Psoas muscle (tissue), 8 donors: ENCODE data around the gene ZSCAN2. TPM values are rescaled to one million over a fixed set of nuclear protein-coding genes. Genes with fewer than 3 reads are reported as not detected.

Experiments
- ATAC-seq, 4 donors: fragments of 200-7000 bp; cut with Tn5 transposase; one replicate each; pipeline ENCODE4 v1.9.1; 2020; ENCODE audit warnings: moderate library complexity in 3 of 4, mild to moderate bottlenecking in 2 of 4
- DNase-seq, 2 donors: peaks; one replicate each; pipeline ENCODE4 v3.0.0-alpha.2; 2020
- H3K27ac ChIP-seq: fragments of 200-600 bp; one replicate; pipeline ENCODE4 v1.8.0; 2022
- H3K27me3 ChIP-seq, 3 donors: fragments of 200-600 bp in 1 of 3; one replicate each; pipeline versions ENCODE4 v1.6.1 to v1.8.0; 2013 to 2022; ENCODE audit warnings: low read length in 2 of 3, mild to moderate bottlenecking in 2 of 3, moderate library complexity in 1 of 3; ENCODE audit not compliant: insufficient read depth in 3 of 3
- H3K36me3 ChIP-seq, 2 donors: fragments of 200-600 bp in 1 of 2; one replicate each; pipeline versions ENCODE4 v1.6.1 to v1.8.0; 2013 to 2022; ENCODE audit warnings: low read depth in 1 of 2, mild to moderate bottlenecking in 1 of 2, moderate library complexity in 1 of 2; ENCODE audit not compliant: insufficient read depth in 1 of 2
- H3K4me1 ChIP-seq: fragments of 200-600 bp; one replicate; pipeline ENCODE4 v1.8.0; 2022
- H3K4me3 ChIP-seq: fragments of 200-600 bp; one replicate; pipeline ENCODE4 v1.8.0; 2022; ENCODE audit warnings: mild to moderate bottlenecking
- H3K9me3 ChIP-seq: fragments of 200-600 bp; one replicate; pipeline ENCODE4 v1.8.0; 2022
- WGBS, 3 donors: extraction: QIAGEN DNeasy Blood & Tissue Kit; methylation state at CpG; one replicate each; pipeline versions ENCODE4 v1.1.6 to v1.1.7; 2013; 5-methylcytosine and 5-hydroxymethylcytosine counted together
- intact Hi-C, 2 donors: fragments of 100-400 bp; cut with DNase I; formaldehyde crosslinking; loops; one replicate each; pipeline versions ENCODE4 v1.11.0 to v1.14.2; 2022
- polyA plus RNA-seq, 3 donors: library from polyadenylated mRNA; stranded (reverse); fragments of 200-250 nt; gene quantifications; one replicate each; pipeline ENCODE4 v1.2.3, GENCODE V29; 2013
- total RNA-seq, 4 donors: library from RNA; stranded (reverse); fragmentation: NEBNext Ultra II Directional in 2 of 4; extraction: Animal tissue kit (Norgen Biotek cat#: 25700) in 2 of 4; gene quantifications; one replicate each; pipeline versions ENCODE4 v1.2.1 to v1.2.4, GENCODE V29; 2021 to 2023
- TF ChIP-seq, protein P1 (sequence below): fragments of 200-600 bp; IDR thresholded peaks from one replicate; pipeline ENCODE4 v1.8.0; 2022; ENCODE audit warnings: antibody characterized with exemption
- donor health status: healthy with polysubstance abuse.
- donor health status: DM: no; HTN: no; CAD: no; lungs with moderate emphysema.
- donor health status: Bipolar disorder and iron deficiency.
- donor health status: healthy.
- donor health status: DM: yes; HTN: yes; CAD: no.
- donor health status: DM: no; HTN: no; CAD: no.
- donor health status: DM: no; HTN: no; CAD: no.
- donor health status: DM: yes; HTN: yes; CAD: no.

ZSCAN2 gene
- total and polyA plus RNA-seq, 7 donors = 3.3 to 9.6 (median 4.4) TPM

DNA sequence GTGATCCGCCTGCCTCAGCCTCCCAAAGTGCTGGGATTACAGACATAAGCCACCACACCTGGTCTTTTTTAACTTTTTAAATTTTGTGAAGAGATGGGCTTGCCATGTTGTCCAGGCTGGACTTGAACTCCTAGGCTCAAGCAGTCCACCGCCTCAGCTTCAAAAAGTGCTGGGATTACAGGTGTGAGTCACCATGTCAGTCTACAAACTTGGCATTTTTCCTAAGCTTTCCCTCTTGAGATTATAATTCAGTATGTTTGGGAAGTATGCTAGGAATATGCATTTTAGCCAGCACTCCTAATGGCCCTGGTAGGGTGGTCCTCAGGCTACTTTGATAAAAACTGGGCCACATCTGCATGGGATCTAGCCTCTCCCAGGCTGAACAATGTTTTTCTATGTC lies 48.9 kb downstream of the ZSCAN2 start:
- H3K27ac ChIP-seq = no peak overlapping the region
- ATAC-seq (no peak), DNase-seq (no peak)
- TF ChIP-seq, protein P1, sequence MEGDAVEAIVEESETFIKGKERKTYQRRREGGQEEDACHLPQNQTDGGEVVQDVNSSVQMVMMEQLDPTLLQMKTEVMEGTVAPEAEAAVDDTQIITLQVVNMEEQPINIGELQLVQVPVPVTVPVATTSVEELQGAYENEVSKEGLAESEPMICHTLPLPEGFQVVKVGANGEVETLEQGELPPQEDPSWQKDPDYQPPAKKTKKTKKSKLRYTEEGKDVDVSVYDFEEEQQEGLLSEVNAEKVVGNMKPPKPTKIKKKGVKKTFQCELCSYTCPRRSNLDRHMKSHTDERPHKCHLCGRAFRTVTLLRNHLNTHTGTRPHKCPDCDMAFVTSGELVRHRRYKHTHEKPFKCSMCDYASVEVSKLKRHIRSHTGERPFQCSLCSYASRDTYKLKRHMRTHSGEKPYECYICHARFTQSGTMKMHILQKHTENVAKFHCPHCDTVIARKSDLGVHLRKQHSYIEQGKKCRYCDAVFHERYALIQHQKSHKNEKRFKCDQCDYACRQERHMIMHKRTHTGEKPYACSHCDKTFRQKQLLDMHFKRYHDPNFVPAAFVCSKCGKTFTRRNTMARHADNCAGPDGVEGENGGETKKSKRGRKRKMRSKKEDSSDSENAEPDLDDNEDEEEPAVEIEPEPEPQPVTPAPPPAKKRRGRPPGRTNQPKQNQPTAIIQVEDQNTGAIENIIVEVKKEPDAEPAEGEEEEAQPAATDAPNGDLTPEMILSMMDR = no peak
- H3K4me1 ChIP-seq = peaks cover 12% of the 10 kb centered on the region
- H3K36me3 ChIP-seq = peaks cover 0 to 86% of the 10 kb centered on the region in 2 donors
- H3K9me3 ChIP-seq = no peaks in the 10 kb centered on the region
- intact Hi-C loops = loop anchor here (5.0 to 10.0 kb wide), 4 partner anchors 47 to 275 kb away; partner anchors contain the start of genes ALPK3 (in 1 of the 2) and ZSCAN2 (in 1 of the 2)
- WGBS, 3 donors = 93 to 98% (median 96%) methylated on average over 2 of the region's 2 CpGs
- H3K4me3 ChIP-seq = no peak overlapping the region
- H3K27me3 ChIP-seq = no peaks in the 10 kb centered on the region

DNA sequence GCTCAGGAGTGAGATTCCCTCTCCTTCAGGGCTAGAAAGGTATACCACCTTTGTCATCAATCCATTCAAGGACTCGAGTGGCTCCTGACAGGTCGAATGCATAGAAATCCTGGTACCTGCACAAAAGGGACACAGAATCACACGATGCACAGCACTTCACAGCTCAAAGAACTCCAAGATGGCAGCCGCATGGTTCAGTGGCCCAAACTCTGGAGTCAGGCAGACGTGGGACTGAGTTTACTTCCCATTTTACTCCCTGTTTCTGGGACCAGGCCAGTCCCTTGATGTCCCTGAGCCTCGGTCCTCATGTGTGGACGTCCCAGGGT lies 52.7 kb downstream of the ZSCAN2 start:
- DNase-seq (no peak), ATAC-seq (peak in 1 of 4 donors; percentile 2)
- H3K27ac ChIP-seq = peak overlapping the region; percentile 85
- peaks cover 0 to 48% of the 10 kb centered on the region in 2 donors for H3K36me3 ChIP-seq
- H3K9me3 ChIP-seq = no peaks in the 10 kb centered on the region
- H3K4me3 ChIP-seq = peak overlapping the region; percentile 83
- no peaks in the 10 kb centered on the region for H3K27me3 ChIP-seq
- intact Hi-C loops = loop anchor here (5.0 to 10.0 kb wide), 4 partner anchors 51 to 271 kb away; partner anchors contain the start of genes ALPK3 (in 1 of the 2) and ZSCAN2 (in 1 of the 2)
- TF ChIP-seq, protein P1 = no peak
- 14 to 18% (median 17%) methylated on average over 7 of the region's 7 CpGs for WGBS, 3 donors
- H3K4me1 ChIP-seq = peaks cover 26% of the 10 kb centered on the region

DNA sequence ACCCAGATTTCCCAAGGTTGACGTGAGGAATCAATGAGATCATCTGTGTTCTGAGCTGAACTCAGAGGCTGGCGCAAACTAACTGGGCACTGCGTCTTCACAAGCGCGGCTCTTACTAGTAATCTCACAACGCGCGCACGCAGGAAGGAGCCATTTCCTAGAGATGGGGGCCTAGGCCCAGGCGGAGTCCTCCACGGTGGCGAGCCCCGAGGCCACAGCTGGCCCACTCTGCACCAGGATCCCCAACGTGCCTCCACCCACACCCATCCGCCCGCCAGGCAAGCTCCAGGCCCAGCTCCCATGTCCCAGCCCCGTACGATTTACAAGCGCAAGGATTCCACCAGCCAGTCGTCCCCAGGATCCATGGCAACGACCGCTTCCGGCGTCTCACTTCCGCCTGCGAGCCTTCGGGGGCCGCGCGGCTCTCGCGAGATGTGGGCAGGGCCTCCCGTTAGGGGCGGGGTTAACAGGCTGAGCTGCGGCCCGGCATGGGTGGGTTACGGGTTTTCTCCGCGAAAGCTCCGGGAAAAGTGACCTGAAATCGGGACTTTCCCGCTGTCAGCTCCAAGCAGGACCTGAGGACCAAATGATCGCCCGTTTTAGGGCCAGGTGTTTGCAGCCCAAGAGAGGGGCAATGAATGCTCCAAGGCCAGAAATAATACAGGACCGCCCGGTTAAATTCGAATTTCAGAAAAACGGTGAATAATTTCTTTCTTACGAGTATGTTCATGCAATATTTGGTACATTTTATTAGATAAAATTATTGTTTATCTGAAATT lies 53.3 kb downstream of the ZSCAN2 start, which contains the start of gene WDR73:
Gene WDR73, minus strand, starts transcription at position 374 of the 779 bp plus-strand sequence. Its CDS starts 9 bp downstream, at position 365.
- ATAC-seq = peak; percentile 90 to 94 (median 92)
- intact Hi-C loops = loop anchor here (5.0 to 10.0 kb wide), 4 partner anchors 52 to 271 kb away; partner anchors contain the start of genes ALPK3 (in 1 of the 2) and ZSCAN2 (in 1 of the 2)
- WGBS, 3 donors = 0 to 1% (median 0%) methylated on average over 48 to 49 of the region's 49 CpGs

DNA sequence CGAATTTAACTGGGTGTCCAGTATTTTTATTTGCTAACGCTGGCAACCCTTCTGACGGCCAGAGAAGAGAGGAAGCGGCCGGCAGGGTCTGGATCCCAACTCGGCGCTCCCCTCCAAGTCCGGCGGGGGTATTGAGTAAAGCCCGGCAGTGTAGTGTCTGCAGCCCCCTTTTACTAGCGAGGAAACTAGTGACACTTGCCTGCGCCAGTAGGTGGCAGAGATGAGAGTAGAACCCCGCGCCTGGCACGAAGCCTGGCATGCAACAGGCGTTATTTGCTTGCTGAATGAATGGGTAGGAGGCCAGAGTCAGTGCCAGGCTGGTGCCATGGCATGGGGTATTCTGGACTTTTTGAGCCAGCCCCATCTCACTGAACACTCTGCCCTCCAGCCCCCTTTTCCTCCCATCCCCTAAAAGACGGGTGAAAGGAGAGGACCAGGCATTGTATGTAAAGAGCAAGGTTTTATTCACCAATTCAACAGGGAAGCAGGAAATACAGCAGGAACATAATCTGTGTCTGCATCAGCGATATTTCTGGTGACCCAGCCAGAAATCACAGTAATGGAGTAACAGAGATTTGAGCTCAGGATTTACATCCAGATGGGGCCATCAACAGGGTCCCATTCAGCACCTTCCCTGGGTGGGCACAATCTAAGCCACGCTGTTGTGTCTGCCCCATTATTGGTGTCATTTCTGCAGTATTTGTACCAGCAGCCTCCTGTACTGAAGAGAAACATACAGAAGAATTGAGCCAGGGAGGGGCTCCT lies 54.1 kb downstream of the ZSCAN2 start:
- Histone ChIP-seq H3K4me3 (peak overlapping the region; percentile 83), H3K4me1 (peaks cover 26% of the 10 kb centered on the region), H3K27me3 (no peaks in the 10 kb centered on the region), H3K36me3 (peaks cover 0 to 34% of the 10 kb centered on the region in 2 donors), H3K27ac (peak overlapping the region; percentile 85), H3K9me3 (no peaks in the 10 kb centered on the region)
- ATAC-seq = peak; percentile 66 to 73 (median 70)
- 4 to 6% (median 5%) methylated on average over 19 of the region's 19 CpGs for WGBS, 3 donors
- TF ChIP-seq, protein P1 = peak; percentile 55
- intact Hi-C loops = loop anchor here (5.0 to 10.0 kb wide), 5 partner anchors 53 to 270 kb away; partner anchors contain the start of genes ALPK3 (in 1 of the 2) and ZSCAN2 (in 1 of the 2)
- DNase-seq = peak; percentile 83 to 89

More for the DNA sequence above, 53.3 kb downstream of the ZSCAN2 start, which contains the start of gene WDR73:
- no peaks in the 10 kb centered on the region for H3K27me3 ChIP-seq
- no peaks in the 10 kb centered on the region for H3K9me3 ChIP-seq
- peak within 1 kb of the TSS; percentile 85 for H3K27ac ChIP-seq
- peaks cover 26% of the 10 kb centered on the region for H3K4me1 ChIP-seq
- TF ChIP-seq, protein P1 = no peak
- DNase-seq = peak; percentile 97 to 98
- peaks cover 0 to 42% of the 10 kb centered on the region in 2 donors for H3K36me3 ChIP-seq
- H3K4me3 ChIP-seq = peak within 1 kb of the TSS; percentile 83
